HG03039 (cell line): ENCODE results near the gene TLE2.
"Not testable (repeated sequence)": the region's sequence is repeated elsewhere in the genome, so short reads cannot be mapped to it uniquely, and the experiment has no call there.

Experiments
- ATAC-seq: cut with Tn5 transposase; IDR thresholded peaks from one replicate; pipeline ENCODE4 v1.9.1; 2021; ENCODE audit warnings: mild to moderate bottlenecking, moderate library complexity; ENCODE audit not compliant: unreplicated experiment

TLE2 gene

DNA sequence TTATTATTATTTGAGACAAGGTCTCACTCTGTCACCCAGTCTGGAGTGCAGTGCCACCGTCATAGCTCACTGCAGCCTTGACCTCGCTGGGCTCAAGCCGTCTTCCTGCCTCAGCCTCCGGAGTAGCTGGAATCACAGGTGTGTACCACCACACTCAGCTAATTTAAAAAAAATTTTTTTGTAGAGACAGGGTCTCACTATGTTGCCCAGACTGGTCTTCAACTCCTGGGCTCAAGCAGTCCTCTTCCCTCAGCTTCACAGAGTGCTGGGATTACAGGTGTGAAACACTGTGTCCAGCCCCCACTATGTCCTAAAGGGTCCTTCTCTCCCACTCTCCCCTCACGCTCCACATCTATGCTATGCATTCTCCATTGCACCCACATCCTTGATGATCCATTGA is 9.1 kb upstream of the TLE2 start:
- no peak for ATAC-seq

GRCh38 chr19:3036977-3037544 is 8.0 kb upstream of the TLE2 start:
- ATAC-seq = not testable (repeated sequence)

DNA sequence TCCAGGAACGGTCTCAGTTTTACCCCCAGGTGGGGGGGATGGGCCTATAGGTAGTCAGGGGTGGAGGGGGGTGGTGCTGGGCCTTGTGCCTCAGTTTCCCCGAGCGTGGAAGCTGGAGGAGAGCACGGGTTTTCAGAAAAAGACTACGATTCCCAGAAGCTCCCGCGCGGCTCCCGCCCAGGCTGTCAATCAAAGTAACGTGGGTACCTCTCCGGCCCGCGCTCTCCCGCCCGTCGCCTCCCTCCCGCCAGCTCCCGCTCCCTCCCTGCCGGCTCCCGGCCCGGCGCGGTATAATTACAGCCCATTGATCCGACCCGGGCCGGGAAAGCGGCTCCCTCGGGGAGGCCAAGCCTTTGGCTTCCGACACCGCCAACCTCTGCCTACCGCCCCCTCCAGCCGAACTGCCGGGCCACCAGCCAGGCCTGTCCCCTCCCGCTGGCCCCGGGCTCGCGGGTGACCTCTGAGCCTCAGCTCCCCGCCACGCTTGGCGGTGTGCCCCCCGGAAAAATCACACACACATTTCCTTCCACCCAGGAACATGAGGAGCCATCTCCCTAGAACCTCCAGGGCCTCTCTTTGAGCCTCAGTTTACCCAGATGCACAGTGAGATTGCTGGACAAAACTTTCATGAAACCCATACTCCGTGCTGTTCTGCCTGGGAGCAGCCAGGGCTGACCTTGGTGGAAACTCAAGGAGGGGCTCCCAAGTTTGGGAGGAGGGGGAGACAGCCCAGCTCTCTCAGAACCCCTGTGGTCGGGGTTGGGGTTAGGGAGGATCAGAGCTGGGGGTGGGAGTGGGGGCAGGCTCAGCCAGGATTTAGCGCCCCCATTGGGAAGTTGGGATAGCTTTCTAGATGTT is 7.3 kb upstream of the TLE2 start:
- no peak for ATAC-seq

GRCh38 chr19:3035542-3036118 is 6.5 kb upstream of the TLE2 start:
- ATAC-seq = peak; percentile 83

DNA sequence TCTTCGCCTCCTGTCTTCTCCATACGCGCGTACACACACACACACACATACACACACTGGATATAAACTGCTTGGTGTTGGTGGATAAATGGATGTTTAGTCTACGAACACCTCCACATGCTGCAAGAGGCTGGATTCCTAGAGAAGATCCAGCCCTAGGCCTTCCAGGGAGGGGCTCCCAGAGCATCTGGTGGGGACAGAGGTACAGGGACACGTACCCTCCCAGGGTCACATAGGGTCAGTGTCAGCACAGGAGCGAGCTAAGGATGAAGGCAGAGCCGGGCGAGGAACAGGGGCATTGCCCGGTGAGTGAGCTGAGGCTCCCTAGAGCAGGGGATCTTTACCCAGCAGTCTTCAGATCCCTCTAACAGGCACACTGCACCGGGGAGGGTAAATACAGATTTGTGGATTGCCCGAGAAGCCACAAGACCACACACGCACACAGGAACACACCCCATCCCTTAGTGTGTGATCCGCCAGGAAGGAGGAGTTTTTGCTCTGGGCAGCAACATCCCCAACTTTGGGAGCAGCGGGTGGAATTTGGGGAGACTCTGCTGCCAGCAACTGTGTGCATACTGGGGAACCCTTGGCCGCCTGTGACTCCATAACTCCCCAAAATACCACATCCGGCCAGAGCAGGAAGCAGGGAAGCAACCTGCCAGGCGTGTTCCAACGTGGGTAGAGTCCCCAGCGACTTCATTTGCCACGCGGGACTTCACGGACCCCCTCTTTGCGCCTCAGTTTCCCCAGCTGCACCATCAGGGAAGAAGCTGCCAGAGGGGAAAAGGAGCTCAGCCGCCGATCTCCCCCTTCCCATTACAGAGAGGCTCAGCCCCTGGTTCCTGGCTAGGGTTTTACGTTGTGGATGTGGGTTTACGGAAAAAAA is 5.8 kb upstream of the TLE2 start:
- ATAC-seq = no peak

GRCh38 chr19:3034406-3034655 is 5.3 kb upstream of the TLE2 start:
- no peak for ATAC-seq

DNA sequence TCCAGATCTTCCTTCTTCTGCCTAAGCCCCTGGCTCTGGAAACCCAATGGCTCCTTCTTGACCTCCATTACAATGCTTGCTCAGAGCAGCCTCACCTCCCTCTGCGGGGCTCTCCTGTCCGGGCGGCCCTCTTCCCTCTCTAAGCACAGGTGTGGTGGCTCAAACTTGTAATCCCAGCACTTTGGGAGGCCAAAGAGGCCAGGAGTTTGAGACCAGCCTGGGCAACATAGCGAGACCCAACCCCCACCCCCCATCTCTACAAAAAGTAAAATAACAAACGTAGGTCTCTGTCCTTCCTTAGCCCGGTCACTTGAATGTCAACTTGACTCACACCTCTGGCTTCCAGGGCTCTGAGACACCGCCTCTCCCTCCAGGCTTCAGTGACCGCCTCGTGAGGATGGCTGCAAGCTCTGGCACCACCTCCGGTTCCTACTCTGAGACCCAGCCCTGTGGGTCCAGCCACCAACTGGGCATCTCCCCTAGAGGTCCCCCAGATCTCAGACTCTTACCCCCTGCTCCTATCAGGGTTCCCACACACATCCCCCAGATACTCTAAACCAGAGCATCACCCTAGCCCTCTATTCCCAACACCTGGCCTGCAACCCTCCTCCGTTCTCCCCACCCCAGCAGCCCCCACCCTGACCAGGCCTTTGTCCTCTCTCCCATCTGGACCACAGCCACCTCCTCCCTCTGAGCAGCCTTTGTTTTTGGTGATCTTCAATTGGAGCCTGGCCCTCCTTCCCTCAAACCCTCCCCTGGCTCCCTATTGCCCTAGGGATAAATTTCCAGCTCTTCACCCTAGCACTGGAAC is 4.7 kb upstream of the TLE2 start:
- ATAC-seq = no peak

DNA sequence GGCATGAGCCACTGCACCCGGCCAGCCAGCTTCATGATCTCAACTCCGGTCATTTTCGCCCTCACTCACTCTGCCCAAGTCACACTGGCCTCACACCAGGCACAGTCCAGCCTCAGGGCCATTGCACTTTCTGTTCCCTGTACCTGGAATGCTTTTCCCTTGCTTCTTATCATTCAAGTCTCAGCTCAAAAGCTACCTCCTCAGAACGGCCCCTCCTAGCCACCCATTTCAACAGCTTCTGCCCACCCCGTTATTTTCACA is 2.5 kb upstream of the TLE2 start:
- no peak for ATAC-seq

- ATAC-seq = no peak
Observed at GRCh38 chr19:3028305-3029064, 595 bp downstream of the TLE2 start.

GRCh38 chr19:3027981-3028304 is 1.1 kb downstream of the TLE2 start:
- no peak for ATAC-seq

GRCh38 chr19:3027292-3027691 is 1.8 kb downstream of the TLE2 start:
- no peak for ATAC-seq

- ATAC-seq = no peak
Observed at GRCh38 chr19:3026768-3027167, 2.3 kb downstream of the TLE2 start.

DNA sequence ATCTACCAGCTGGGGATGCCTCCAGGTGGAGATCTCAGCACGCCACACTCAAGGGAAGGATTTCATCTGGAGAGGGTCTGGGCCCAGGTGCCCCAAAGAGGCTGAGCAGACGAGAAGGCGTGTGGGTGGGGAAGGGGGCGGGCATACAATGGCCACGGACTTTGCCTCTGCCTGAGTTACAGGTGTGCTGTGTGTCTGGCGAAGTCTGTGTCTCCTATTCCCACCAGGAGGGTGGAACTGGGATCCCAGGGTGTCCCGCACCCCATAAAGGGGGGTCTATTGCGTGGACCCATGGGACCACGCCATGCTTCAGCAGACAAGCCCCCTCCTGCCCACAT is 3.6 kb downstream of the TLE2 start:
- no peak for ATAC-seq

DNA sequence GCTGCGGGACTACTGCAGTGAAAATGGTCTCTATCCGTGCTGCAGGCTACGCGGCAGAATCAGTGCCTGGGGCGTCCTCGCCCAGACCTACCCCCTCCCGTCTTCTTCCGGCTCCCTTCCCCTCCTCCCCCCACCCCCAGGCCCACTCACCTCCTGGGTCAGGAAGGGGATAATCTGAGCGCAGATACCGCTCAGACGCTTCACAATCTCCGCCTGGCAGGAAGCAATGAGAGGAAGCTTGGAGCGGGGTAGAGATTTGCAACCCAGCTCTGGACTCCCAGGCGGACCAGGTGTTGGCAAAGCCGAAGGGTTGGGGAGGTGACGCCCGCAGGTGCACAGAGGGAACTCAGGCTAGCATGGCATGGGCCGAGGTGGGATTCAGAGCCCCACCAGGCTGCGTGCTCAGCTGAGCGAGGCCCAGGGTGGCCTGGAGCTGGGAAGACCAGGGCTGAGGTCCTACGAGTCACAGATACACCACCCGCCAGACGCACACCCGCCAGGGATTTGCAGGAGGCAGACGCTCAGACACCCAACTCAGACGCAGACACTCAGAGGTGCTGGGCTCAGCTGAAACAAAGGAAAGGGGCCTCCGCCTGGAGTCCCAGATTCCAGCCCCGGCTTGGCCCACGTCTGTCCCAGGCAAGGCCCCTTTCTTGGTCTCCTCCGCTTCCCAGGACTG is 4.1 kb downstream of the TLE2 start:
- no peak for ATAC-seq

DNA sequence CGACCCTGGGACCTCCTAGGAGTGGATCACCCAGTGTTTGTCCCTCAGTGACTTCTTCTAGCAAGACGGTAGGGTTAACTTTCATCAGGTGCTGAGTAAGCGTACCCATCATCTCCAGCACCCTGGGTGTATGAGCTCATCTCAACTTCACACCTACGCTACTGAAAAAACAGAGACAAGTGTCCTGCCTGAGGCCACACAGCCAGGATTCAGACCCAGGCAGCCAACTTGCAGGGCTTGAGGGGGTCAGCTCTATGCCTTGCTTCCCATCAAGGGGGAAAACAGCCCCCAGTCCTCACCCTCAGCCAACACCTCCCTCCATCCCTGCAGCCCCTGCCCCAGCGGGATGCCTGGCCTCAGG is 4.6 kb downstream of the TLE2 start:
- no peak for ATAC-seq

- no peak for ATAC-seq
Observed at GRCh38 chr19:3020321-3020960, 8.6 kb downstream of the TLE2 start.

DNA sequence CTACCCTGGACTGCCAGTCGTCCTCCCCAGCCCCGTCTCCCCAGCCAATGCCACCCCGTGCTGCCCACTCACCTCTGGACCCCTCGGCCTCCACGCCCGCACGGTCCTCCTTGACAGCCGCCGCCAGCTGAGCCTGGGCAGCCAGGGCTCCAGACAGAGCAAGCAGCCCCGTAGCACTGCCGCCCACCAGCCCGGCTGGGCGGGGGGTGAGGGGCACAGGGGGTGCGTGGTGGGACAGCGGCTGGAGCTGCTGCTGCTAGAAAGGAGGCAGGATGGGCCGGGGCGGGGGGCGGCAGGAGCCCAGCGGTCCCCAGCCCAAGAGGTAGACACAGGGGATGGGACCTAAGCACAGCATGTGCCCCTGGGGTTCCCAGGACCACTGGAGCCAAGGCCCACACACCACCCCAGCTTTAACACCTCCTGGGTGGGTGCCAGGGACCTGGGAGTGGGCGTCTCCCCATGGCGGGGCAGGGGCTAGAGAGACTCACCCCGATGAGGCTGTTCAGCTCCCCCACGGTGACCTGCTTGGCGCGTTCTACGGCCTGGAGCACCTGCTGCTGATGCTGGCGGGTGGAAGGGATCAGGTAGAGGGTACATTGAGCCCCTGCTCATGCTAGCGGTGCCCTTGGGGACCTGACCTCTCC is 9.7 kb downstream of the TLE2 start:
- no peak for ATAC-seq

- no peak for ATAC-seq
Observed at GRCh38 chr19:3017923-3018322, 11.2 kb downstream of the TLE2 start.
